ENCODE measurements around the gene COL26A1.
"Not testable (repeated sequence)": the region's sequence is repeated elsewhere in the genome, so short reads cannot be mapped to it uniquely, and the experiment has no call there.

Gene COL26A1

GRCh38 chr7:101496017-101496416 is 133.3 kb downstream of the COL26A1 start:
- no peak for DNase-seq (ENCODE audit: low read depth)

- DNase-seq (ENCODE audit: low read depth): no peak
Measured at GRCh38 chr7:101501351-101501750, 138.7 kb downstream of the COL26A1 start.

- DNase-seq (ENCODE audit: low read depth): no peak
Measured at GRCh38 chr7:101502466-101503098, 139.9 kb downstream of the COL26A1 start.

DNA sequence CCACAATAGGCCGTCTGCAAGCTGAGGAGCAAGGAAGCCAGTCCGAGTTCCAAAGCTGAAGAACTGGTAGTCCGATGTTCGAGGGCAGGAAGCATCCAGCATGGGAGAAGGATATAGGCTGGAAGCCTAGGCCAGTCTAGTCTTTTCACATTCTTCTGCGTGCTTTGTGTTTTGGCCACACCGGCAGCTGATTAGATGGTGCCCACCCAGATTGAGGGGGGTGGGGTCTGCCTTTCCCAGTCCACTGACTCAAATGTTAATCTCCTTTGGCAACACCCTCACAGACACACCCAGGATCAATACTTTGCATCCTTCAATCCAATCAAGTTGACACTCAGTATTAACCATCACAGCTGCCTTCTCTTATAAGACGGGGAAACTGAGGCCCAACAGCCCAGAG is 142.8 kb downstream of the COL26A1 start:
- DNase-seq (ENCODE audit: low read depth): not testable (repeated sequence)

- no peak for DNase-seq (ENCODE audit: low read depth)
Measured at GRCh38 chr7:101506531-101506930, 143.9 kb downstream of the COL26A1 start.

GRCh38 chr7:101507327-101507726 is 144.7 kb downstream of the COL26A1 start:
- no peak for DNase-seq (ENCODE audit: low read depth)

GRCh38 chr7:101507791-101508252 is 145.1 kb downstream of the COL26A1 start:
- peak; percentile 26 for DNase-seq (ENCODE audit: low read depth)

DNA sequence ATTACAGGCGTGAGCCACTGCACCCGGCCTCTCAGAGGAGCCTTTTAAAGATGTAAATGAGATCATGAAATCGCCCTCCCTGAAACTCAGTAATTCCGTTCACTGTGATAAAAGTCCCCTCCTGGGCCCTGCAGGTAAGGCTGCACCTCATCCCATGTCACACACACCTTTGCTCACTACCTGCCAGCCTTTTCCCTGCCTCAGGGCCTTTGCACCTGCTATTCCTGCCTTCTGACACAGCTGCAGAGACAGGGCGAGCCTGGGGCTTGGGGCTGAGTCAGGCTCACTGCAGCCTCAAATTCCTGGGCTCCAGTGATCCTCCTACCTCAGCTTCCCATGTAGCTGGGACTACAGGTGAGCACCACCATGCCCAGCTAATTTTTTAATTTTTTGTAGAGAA is 147.6 kb downstream of the COL26A1 start:
- DNase-seq (ENCODE audit: low read depth): no peak

DNA sequence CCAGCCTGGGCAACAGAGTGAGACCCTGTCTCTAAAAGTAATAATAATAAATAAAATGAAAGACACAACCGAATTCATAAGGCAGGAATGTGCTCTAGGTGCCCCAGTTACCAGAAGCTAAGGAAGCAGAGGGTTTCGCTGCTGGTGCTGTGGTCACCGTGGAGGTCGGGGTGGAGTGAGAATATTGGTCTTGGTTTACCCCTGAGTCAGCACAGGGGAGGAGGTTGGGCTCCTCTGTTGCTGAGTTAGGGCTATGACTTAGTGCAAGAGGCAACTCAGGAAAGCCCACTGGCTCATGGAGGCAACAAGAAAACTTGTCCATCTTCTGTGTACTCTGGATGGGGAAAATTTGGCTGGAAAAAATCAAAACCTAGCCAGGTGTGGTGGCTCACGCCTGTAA is 149.3 kb downstream of the COL26A1 start:
- no peak for DNase-seq (ENCODE audit: low read depth)

DNA sequence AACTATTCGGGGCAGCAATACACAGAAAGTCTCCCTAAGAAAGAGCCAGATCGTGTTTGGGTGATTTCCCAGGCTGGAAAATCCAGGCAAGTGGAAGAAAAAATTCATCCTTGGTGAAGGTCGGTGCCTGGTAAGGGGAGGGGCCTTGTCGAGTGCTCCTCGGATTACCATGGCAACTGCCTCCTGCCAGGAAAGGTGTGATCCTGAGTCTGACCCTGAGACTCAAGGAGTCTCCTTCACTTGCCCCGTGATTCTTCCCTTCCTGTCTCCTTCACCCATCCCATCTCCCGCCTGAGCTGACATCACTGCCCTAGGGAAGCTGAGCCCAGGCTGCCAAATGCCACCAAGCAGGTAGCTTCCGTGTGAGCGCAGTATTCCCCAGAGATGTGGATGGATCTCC is 154.2 kb downstream of the COL26A1 start:
- no peak for DNase-seq (ENCODE audit: low read depth)

DNA sequence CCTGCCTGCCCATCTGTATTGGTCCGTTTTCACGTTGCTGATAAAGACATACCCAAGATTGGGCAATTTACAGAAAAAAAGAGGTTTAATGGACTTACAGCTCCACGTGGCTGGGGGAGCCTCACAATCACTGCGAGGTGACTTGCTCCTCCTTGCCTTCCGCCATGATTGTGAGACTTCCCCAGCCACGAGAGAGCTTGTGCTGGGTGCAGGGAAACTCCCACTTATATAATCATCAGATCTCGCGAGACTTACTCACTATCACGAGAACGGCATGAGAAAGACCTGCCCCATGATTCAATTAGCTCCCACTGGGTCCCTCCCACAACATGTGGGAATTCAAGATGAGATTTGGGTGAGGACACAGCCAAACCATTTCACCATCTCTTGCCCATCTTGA is 154.6 kb downstream of the COL26A1 start:
- DNase-seq (ENCODE audit: low read depth): no peak

DNA sequence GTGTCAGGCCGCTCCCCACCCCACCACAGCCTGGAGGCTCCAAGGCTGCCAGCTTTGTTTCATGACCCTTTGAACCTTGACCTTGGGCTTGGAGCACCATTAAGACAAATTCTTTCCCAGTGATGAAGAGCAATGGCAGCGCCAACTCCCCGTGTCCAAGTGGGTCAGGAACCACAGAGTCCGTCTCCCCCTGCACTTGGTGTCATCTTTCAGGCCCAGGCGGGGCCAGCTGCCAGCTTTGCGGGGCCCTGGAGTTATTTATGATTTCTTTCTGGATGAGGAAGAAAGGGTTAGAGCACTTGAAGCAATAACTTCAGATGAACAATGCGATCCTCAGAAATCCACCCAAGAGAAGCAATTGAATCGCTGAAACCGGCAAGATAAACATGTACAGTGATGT is 155.7 kb downstream of the COL26A1 start:
- no peak for DNase-seq (ENCODE audit: low read depth)

GRCh38 chr7:101519324-101520023 is 156.8 kb downstream of the COL26A1 start:
- DNase-seq (ENCODE audit: low read depth): no peak

DNA sequence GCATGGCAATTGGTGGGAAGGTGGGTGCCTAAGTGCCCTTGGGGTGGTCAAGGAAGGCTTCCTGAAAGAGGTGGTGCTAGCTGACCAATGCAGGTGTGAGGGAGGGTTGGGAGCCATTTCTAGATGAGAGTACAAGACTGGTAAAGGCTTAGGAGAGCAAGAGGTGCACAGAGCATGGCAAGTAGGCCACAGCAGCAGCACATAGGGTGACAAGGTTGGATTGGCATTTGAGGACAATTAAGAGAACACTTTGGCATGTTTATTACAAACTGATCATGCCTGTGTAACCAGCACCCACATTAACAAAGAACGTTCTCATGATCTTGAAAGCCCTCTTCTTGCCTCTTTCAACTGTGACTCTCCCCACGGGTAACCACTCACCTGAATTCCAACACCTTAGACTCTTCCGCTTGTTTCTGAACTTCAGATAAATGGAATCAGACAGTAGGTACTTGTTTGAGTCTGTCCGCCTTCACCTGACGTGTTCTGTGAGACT is 158.8 kb downstream of the COL26A1 start:
- DNase-seq (ENCODE audit: low read depth): no peak

DNA sequence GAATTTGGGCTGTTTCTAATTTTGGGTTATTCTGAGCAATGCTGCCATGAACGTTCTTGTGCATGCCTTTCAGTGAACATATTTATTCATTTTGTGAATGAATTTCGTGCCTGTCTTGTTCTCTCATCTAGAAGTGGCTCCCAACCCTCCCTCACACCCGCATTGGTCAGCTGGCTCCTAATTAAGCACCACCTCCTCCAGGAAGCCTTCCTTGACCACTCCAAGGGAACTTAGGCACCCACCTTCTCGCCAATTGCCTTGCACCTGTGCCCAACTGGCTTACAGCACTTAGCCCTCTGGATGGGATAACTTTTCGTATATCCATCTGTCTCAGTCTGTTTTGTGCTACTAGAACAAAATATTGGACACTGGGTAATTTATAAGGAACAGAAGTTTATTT is 159.3 kb downstream of the COL26A1 start:
- no peak for DNase-seq (ENCODE audit: low read depth)

DNA sequence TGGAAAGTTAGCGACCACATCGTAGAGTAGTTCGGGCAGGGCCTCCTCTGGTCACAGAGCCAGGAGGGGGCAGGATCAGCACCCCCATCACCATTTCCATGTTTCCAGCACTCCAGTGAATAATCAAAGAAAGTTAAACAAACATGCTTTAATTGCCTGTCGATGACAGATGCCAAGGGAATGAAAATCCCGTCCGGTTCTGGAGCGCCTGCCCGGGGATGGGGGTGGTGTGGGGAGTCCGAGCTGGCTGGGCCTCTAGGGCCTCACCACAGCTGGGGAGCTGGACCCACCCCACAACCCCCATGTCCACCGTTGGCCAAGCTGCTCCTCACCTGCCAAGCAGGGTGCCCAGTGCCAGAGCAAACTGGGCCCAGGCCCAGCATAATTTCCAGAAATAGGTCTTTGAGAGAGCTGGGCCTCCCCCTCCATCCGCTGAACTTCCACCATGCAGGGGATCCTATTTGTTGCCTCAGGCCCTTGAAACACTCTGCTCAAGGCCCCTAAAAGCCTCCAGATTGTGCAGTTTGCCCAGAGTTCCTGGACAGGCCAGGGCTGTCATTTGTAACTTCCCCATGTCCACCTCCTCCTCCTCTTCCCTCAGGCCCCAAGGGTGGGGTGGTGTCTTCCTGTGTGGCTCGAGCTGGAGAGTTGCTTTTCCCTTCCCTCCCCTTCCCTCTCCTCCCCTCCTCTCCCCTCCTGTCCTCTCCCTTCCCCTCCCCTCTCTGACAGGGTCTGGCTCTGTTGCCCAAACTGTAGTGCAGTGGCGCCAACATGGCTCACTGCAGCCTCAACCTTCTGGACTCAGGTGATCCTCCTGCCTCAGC is 165.4 kb downstream of the COL26A1 start:
- DNase-seq (ENCODE audit: low read depth): no peak

- no peak for DNase-seq (ENCODE audit: low read depth)
Measured at GRCh38 chr7:101529560-101529959, 166.9 kb downstream of the COL26A1 start.

DNA sequence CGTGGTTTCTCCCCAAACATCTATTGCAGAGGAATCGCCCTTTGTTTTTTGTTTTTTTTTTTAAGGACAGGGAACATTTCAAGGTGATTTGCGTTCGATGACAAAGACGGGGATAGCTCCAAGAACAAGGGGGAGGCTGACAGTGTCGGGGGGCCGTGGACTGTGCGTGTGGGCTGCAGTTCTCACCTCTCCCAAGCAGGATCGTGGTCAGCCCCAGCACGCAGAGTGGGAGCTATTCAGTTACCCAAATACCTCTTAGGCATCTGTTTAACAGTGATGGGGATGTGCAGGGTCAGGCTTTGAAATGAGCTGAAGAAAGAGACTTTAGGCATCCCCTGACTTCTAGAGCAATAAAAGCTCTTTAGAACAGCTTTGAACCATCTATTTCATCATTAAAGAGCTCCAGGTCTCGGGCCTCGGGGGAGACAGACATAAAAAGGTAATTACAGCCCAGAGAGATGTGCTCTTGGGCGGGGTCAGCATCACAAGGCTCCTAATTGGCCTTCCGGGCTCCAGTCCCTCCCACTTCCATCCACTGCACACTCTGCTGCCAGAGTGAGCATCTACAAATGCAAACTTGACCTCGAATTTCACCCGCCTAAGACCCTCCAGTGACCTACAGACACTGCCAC is 169.2 kb downstream of the COL26A1 start:
- DNase-seq (ENCODE audit: low read depth): no peak

- no peak for DNase-seq (ENCODE audit: low read depth)
Measured at GRCh38 chr7:101532400-101533102, 169.9 kb downstream of the COL26A1 start.

DNA sequence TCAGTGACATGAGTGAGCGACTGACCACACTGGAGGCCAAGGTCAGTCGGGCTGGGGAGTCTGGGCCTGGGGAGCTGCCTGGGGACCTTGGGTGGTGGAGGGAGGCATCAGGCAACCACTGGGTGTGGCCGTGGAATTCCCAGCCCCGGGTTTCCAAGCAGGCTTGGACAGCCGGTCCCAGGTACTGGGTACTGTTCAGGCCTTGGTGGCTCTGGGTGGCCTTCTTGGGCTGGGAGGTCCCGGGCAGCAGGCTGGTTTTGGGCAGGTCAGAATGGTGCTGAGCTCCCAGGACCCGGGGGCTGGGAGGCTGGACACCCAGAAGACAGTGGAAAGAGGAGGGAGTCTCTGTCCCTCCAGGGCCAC is 170.4 kb downstream of the COL26A1 start:
- no peak for DNase-seq (ENCODE audit: low read depth)

DNA sequence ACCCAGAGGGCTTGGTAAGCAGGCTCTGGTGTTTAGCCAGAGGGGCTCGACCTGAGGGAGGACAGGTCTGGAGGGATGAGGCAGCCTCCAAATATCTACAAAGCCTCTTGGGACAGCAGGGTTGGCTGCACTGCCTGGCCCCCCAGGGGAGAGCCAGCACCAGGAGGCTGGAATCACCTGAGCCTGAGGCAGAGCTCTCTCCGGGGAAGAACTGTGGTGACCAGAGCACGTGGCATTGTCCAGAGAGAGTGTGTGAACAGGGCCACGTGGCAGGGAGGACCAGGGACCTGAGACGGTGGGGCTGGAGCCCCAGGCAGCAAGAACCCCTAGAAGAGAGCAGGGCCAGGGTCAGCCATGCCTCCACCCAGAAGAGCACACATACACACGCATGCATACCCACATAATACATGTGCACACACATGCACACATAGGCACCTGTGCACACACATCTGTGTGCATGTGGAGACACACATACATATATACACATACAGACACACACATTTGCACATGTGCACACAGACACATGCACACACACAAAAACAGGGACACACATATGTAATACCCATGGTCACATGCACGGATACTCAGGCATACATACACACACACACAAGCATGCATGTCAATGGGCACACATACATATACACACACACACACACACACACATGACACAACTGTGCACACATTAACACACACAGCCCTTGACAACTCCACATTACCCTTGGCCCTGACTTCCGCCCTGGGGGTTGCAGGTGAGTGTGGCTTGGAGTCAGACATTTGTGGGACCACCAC is 171.5 kb downstream of the COL26A1 start:
- DNase-seq (ENCODE audit: low read depth): no peak

All from activated T-cell treated with anti-CD3 and anti-CD28 coated beads for 24 hours (primary cell).